ENCODE data around the gene ZNF217.
"Not testable (repeated sequence)": the region's sequence is repeated elsewhere in the genome, so short reads cannot be mapped to it uniquely, and the experiment has no call there.

GRCh38 chr20:53612289-53612688 is 18.6 kb upstream of the ZNF217 start:
- TF ChIP-seq CTCF (IDR thresholded peaks at IDR 0.05); EZH2 (IDR thresholded peaks at IDR 0.05; ENCODE audit: borderline replicate concordance, insufficient read depth, low read depth, low read length, poor library complexity, severe bottlenecking): not testable (repeated sequence)

Measured in B cell (primary cell).